Activated CD8-positive, alpha-beta T cell treated with anti-CD3 and anti-CD28 coated beads for 36 hours (primary cell): Measurements from ENCODE around the gene SHH. TPM values are rescaled to one million over a fixed set of nuclear protein-coding genes. Genes with fewer than 3 reads are reported as not detected.

ENCODE experiments used
- ATAC-seq: fragments of 200-7000 bp; cut with Tn5 transposase; one replicate; pipeline ENCODE4 v1.10.0; 2021; ENCODE audit warnings: mild to moderate bottlenecking, moderate library complexity
- CTCF ChIA-PET: fragments of 350-600 bp; sonication (Branson Sonifier 250); formaldehyde crosslinking; loops from one replicate; lab custom pipeline; 2021; ENCODE audit warnings: antibody characterized with exemption; lab: Charles Lee
- POLR2A ChIA-PET: fragments of 350-600 bp; sonication (Branson Sonifier 250); formaldehyde crosslinking; loops from one replicate; lab custom pipeline; 2021; ENCODE audit warnings: antibody characterized with exemption; lab: Charles Lee
- DNase-seq: peaks from one replicate; pipeline ENCODE4 v3.0.0-alpha.2; 2020
- H3K27ac Mint-ChIP-seq: one replicate; pipeline ENCODE4 v1.8.0; 2021; ENCODE audit warnings: mild to moderate bottlenecking, mixed read lengths
- H3K27me3 Mint-ChIP-seq: one replicate; pipeline ENCODE4 v1.8.0; 2021; ENCODE audit warnings: mixed read lengths
- H3K36me3 Mint-ChIP-seq: one replicate; pipeline ENCODE4 v1.8.0; 2021; ENCODE audit warnings: low read depth, mixed read lengths
- H3K4me1 Mint-ChIP-seq: one replicate; pipeline ENCODE4 v1.8.0; 2021; ENCODE audit warnings: low read depth, mixed read lengths
- H3K4me3 Mint-ChIP-seq: one replicate; pipeline ENCODE4 v1.8.0; 2021; ENCODE audit warnings: mild to moderate bottlenecking, moderate library complexity, mixed read lengths
- H3K9me3 Mint-ChIP-seq: one replicate; pipeline ENCODE4 v1.8.0; 2021; ENCODE audit warnings: mixed read lengths
- intact Hi-C: fragments of 100-400 bp; cut with micrococcal nuclease; formaldehyde crosslinking; loops from one replicate; pipeline ENCODE4 v1.10.0; 2022
- total RNA-seq, 2 experiments: library from RNA; stranded (reverse); gene quantifications; one replicate each; pipeline ENCODE4 v1.2.3, GENCODE V29; 2021
- TF ChIP-seq, protein P1 (sequence below): fragments of 200-600 bp; IDR thresholded peaks from one replicate; pipeline ENCODE4 v1.8.0; 2022; ENCODE audit warnings: antibody characterized with exemption, mild to moderate bottlenecking

SHH gene
- total RNA-seq, 2 experiments from 2014 or later, result not detected

DNA sequence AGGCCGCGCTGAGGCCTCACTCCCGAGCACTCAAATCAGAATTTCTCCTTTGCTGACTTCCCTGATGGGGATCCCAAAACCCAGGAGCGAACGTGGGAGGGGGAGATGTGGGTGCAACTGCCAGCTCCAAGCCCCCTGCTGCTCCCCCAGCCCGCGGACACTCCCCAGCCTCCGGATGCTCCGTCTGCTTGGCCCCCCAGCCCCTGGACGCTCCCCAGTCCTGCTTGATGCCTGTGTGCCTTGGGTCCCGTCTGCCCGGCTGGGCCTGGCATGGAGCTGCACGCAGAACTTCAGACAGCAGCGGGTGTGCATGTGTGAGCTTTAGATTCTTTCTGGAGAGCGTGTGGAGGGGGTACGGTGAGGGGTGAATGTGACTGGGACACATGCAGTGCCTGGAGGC is 4.7 kb upstream of the SHH start:
- CTCF ChIA-PET, result no interaction called here
- Mint-ChIP-seq H3K27me3 (peaks cover 28% of the 10 kb centered on the region), H3K27ac (no peak overlapping the region), H3K4me1 (peaks cover 7% of the 10 kb centered on the region), H3K36me3 (no peaks in the 10 kb centered on the region), H3K4me3 (no peak overlapping the region), H3K9me3 (no peaks in the 10 kb centered on the region)
- DNase-seq (no peak), ATAC-seq (no peak)
- intact Hi-C loops, result no loop called here
- TF ChIP-seq, protein P1, sequence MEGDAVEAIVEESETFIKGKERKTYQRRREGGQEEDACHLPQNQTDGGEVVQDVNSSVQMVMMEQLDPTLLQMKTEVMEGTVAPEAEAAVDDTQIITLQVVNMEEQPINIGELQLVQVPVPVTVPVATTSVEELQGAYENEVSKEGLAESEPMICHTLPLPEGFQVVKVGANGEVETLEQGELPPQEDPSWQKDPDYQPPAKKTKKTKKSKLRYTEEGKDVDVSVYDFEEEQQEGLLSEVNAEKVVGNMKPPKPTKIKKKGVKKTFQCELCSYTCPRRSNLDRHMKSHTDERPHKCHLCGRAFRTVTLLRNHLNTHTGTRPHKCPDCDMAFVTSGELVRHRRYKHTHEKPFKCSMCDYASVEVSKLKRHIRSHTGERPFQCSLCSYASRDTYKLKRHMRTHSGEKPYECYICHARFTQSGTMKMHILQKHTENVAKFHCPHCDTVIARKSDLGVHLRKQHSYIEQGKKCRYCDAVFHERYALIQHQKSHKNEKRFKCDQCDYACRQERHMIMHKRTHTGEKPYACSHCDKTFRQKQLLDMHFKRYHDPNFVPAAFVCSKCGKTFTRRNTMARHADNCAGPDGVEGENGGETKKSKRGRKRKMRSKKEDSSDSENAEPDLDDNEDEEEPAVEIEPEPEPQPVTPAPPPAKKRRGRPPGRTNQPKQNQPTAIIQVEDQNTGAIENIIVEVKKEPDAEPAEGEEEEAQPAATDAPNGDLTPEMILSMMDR, result no peak
- POLR2A ChIA-PET, result no interaction called here

DNA sequence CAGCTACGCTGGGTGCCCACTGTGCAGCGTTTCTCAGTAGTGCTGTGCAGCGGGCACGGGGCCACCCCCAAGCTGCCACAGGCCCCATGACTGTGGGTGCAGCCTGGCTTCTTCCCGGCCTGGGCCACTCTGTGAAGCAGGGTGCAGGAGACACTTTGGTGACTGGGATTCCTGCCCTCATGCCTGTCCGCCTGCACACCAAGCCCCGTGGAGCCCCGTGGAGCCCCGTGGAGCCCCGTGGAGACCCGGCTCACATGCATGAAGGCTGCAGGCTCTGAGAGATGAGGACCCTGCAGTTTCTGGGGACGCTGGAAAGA is 3.9 kb upstream of the SHH start:
- Mint-ChIP-seq H3K27me3 (peaks cover 36% of the 10 kb centered on the region), H3K9me3 (no peaks in the 10 kb centered on the region), H3K4me1 (peaks cover 9% of the 10 kb centered on the region), H3K36me3 (no peaks in the 10 kb centered on the region), H3K4me3 (no peak overlapping the region), H3K27ac (no peak overlapping the region)
- TF ChIP-seq, protein P1, result no peak
- DNase-seq, result no peak
- no peak for ATAC-seq
- ChIA-PET CTCF (no interaction called here), POLR2A (no interaction called here)
- intact Hi-C loops, result no loop called here

DNA sequence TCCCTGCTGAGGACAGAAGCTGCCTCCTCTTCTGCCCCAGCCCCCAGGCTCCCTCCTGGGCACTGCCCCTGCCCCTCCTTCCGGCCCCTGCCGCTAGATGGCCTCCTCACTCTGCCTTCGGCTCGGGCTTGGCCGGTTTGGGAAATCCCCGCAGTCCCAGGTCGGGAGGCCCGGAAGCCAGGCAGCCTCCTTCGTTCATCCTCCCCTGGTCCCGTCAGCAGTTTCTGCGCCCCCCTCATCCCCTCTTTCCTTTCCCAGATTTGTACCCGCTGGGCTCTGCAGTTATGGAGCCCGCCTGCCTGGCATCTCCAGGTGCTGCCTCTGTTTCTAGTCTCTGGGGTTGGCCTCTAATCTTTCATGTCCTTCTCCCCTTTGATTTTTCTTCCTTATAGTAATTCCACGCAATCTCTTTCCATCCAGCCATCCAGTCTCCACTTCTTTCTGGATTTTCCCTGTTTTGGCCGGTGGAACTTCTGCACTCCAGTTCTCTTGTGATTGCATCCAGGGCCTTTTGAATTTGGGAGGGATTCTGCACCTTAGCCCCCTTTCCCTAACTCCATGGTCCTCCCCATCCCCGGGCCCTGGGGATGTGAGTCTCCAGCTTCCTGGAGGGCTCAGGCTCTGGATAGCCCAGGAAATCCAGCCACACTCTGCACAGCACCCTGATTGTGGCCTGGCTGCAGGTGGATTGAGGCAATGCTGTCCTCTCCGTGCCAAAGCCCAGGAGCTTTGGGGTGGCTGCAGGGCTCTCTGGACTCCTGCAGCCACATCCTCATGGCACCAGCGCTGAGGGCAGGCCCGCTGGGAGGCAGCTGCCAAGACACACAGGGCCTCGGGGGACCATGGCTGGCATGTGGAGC is 3.3 kb upstream of the SHH start:
- DNase-seq, result peak; percentile 82
- TF ChIP-seq, protein P1, result peak; percentile 72
- Mint-ChIP-seq H3K4me1 (peaks cover 9% of the 10 kb centered on the region), H3K9me3 (no peaks in the 10 kb centered on the region), H3K4me3 (no peak overlapping the region), H3K27ac (no peak overlapping the region), H3K27me3 (peaks cover 42% of the 10 kb centered on the region), H3K36me3 (no peaks in the 10 kb centered on the region)
- intact Hi-C loops, result no loop called here
- POLR2A ChIA-PET, result no interaction called here
- peak; percentile 91 for ATAC-seq
- CTCF ChIA-PET, result interaction anchor here (0.9 to 1.6 kb wide), 3 partner anchors 10 to 659 kb away, joined by 3 to 4 read pairs (median 3); no protein-coding TSS in a partner anchor

DNA sequence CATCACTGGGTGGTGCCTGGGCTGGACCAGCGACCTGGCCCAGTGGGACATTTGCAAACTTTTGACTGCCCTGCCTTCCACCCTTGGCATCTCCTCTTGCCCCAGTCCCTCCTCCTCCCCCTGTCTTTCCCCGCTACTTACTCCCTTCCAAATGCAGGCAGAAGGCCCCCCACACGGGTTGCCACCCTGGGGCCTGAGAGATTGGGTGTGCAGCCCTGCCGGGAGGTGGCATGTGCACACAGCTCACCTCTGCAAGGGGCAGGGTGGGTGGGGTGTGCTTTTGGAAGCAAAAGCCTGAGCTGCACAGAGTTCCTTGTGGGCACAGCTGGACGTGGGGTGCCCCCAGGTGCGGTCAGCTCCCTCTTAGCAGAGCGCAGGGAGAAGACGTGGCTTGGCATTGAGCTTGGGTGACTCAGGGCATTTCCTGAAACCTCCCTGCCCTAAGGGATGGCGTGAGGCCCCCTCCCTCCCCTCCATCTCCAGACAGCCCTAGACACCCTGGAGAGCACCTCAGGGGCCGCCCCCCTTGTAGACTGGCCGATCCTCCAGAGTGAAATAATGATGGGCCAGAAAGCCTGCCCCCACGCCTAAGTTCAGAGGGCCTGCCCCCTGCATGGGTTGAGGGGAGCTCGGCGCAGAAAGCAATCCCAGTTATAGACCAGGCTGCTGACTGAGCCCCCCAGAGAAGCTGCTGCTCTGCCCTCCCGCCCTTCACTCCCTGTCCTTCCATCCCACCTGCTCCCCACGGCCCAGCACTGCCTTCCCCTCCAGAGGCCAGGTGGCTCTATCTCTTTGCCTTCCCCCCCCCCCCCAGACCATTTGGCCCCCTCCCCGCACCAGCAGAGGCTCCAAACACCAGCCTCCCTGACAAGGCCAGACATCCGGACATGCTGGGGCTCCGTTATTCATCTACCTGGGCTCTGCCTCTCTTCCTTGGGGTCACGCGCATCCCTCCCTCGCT is 2.3 kb upstream of the SHH start:
- CTCF ChIA-PET, result interaction anchor here (0.9 to 1.6 kb wide), 3 partner anchors 10 to 660 kb away, joined by 3 to 4 read pairs (median 3); no protein-coding TSS in a partner anchor
- DNase-seq, result no peak
- no peaks in the 10 kb centered on the region for H3K9me3 Mint-ChIP-seq

More for the DNA sequence above, 2.3 kb upstream of the SHH start:
- peaks cover 9% of the 10 kb centered on the region for H3K4me1 Mint-ChIP-seq
- no peaks in the 10 kb centered on the region for H3K36me3 Mint-ChIP-seq
- POLR2A ChIA-PET, result no interaction called here
- TF ChIP-seq, protein P1, result no peak
- intact Hi-C loops, result loop anchor here (5.0 kb wide), 1 partner anchor 658 kb away; no protein-coding TSS in a partner anchor
- peaks cover 45% of the 10 kb centered on the region for H3K27me3 Mint-ChIP-seq
- no peak overlapping the region for H3K27ac Mint-ChIP-seq
- ATAC-seq, result peak; percentile 9
- H3K4me3 Mint-ChIP-seq, result no peak overlapping the region
